ENCODE data around the gene AHSP.
"Not testable (repeated sequence)": the region's sequence is repeated elsewhere in the genome, so short reads cannot be mapped to it uniquely, and the experiment has no call there.

Gene AHSP, protein sequence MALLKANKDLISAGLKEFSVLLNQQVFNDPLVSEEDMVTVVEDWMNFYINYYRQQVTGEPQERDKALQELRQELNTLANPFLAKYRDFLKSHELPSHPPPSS

DNA sequence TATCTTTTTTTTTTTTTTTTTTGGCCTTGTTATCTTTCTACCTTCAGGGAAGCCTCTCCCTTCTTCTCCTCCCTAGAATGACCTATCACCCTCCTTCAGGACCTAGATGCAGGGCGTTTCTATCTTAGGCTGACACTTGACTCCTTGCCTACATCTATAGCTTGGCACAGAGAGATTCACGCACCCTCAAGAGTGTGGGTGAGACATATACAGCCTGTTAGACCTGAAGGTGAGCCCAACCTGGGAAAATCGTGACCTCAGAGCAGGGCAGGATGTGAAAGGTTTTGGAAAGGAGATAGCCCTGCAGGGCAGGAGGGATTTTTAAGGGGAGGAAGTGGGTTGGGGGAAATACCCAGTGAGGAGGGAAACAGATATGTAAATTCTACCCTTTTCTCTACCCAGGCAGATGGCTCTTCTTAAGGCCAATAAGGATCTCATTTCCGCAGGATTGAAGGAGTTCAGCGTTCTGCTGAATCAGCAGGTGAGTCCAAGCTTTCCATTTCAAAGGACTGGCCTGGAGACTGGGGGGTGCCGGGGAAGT is at the start of gene AHSP:
Gene AHSP (plus strand): TSS at position 167 of the 541 bp plus-strand sequence. CDS start 240 bp downstream, at position 407.
- no peak for DNase-seq (ENCODE audit: low read depth in 2 of 2)

DNA sequence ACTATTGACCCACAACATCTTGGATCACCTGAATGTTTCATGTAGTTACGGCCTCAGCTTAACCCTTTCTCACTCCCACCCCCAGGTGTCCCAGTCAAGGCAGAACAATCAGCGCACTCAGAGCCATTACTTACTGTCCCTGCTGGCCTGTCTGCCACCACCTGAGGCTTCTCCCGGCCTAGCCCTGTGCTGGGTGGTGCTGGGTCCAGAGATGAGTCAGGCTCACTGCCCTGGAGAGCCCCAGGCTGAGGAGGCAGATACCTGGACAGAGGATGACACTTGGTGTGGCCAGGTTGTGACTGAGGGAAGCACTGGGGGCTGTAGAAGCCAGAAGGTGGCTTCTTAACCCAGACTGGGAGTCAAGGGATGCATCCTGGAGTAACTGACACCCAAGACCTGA is 48.7 kb upstream of the AHSP start:
- DNase-seq (ENCODE audit: low read depth in 2 of 2), result no peak

GRCh38 chr16:31479751-31480150 is 47.9 kb upstream of the AHSP start:
- no peak for DNase-seq (ENCODE audit: low read depth in 2 of 2)

- no peak for DNase-seq (ENCODE audit: low read depth in 2 of 2)
Measured at GRCh38 chr16:31480851-31481536, 46.7 kb upstream of the AHSP start.

- no peak for DNase-seq (ENCODE audit: low read depth in 2 of 2)
Measured at GRCh38 chr16:31483081-31483480, 44.6 kb upstream of the AHSP start, which contains the start of gene SLC5A2. TSS of gene SLC5A2 (plus strand) at chr16:31483123. CDS start at chr16:31483137, 14 bp downstream.

DNA sequence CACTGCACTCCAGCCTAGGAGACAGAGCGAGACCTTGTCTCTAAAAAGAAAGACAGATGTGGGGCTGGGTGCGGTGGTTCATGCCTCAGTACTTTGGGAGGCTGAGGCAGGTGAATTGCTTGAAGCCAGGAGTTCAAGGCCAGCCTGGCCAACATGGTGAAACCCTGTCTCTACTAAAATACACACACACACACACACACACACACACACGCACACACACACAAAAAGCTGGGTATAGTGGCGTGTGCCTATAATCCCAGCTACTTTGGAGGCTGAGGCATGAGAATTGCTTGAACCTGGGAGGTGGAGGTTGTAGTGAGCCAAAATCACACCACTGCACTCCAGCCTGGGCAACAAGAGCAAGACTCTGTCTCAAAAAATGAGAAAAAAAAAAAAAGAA is 43.7 kb upstream of the AHSP start:
- not testable (repeated sequence) for DNase-seq (ENCODE audit: low read depth in 2 of 2)

DNA sequence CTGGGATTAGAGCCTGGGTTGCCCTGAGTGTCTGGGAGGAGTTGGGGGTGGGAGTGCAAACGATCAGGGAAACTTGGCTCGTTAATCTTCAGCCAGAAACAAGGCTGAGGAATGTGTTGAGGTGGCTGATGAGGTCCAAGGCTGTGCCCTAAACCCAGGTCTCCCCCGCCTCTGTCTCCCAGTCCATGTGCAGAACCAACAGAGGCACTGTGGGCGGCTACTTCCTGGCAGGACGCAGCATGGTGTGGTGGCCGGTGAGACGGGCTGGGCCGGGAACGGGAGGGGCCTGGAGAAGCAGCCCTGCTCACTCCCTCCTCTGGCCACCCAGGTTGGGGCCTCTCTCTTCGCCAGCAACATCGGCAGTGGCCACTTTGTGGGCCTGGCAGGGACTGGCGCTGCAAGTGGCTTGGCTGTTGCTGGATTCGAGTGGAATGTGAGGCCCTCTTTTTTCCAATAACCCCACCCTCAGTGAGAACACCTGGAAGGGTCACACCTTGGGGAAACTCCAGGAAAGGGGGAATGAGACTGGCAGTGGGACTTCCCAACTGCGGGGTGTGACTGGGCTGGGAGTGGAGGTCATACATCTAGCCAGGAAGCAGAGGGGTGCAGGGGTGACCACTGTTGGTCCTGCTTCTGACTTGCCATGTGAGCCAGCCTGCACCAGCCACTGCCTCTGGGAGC is 43.1 kb upstream of the AHSP start:
- DNase-seq (ENCODE audit: low read depth in 2 of 2), result no peak

DNA sequence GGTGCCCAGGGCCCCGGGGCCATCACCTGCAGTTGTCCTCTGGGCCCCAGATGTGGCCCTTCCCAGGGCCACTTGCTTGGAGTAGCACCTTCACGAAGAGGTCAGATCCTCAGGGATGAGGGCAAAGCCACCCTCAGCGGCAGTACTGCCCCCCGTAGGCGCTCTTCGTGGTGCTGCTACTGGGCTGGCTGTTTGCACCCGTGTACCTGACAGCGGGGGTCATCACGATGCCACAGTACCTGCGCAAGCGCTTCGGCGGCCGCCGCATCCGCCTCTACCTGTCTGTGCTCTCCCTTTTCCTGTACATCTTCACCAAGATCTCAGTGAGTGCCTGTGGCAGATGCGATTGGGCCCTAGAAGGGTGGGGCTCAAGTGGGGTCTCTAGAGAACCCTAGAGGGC is 42.1 kb upstream of the AHSP start:
- DNase-seq (ENCODE audit: low read depth in 2 of 2), result no peak

- no peak for DNase-seq (ENCODE audit: low read depth in 2 of 2)
Measured at GRCh38 chr16:31486045-31486444, 41.7 kb upstream of the AHSP start.

DNA sequence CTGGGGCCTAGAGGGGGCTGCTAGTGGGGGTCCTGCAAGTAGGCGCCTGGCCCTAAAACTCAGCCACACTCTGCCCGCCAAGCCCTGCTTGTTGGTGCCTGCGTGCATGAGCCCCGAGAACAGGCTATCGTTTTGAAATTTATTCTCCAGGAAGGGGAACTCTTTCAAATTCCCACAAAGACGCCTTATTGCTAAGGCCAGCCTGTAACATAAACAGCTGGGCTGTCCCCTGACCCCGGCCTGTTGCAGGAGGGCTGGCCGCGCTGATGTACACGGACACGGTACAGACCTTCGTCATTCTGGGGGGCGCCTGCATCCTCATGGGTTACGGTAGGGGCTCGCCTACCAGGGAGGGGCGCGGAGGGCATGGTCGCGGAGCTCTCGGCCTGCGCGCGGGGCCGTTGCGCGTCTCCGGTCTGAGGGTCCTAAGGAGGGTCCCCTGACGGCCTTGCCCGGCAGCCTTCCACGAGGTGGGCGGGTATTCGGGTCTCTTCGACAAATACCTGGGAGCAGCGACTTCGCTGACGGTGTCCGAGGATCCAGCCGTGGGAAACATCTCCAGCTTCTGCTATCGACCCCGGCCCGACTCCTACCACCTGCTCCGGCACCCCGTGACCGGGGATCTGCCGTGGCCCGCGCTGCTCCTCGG is 40.5 kb upstream of the AHSP start:
- no peak for DNase-seq (ENCODE audit: low read depth in 2 of 2)

DNA sequence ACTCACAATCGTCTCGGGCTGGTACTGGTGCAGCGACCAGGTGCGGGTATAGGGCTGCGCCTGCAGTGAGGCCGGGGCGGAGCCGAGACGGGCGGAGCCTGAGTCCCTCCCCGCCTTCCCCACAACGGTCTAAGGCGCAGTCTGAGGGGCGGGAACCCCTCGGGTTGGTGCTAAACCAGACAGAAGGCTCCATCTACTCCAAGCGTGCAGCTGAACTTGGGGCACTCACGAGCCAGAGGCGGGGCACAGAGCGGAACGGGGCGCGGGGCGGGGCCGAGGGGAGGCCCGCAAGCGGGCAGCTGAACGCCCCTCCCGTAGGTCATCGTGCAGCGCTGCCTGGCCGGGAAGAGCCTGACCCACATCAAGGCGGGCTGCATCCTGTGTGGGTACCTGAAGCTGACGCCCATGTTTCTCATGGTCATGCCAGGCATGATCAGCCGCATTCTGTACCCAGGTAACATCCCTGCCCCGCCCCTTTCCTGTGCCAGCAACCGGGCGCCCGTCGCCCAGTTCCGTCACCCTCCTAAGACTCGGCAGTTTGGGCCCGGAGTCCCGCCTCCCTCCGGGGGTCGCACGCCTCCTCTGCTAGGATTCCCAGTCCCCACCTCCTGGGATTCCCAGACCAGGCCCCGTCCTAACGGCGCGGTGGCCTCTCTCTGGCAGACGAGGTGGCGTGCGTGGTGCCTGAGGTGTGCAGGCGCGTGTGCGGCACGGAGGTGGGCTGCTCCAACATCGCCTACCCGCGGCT is 39.8 kb upstream of the AHSP start:
- DNase-seq (ENCODE audit: low read depth in 2 of 2), result no peak

GRCh38 chr16:31488468-31489297 is 39.0 kb upstream of the AHSP start:
- DNase-seq (ENCODE audit: low read depth in 2 of 2), result no peak

- no peak for DNase-seq (ENCODE audit: low read depth in 2 of 2)
Measured at GRCh38 chr16:31489298-31489564, 38.5 kb upstream of the AHSP start.

DNA sequence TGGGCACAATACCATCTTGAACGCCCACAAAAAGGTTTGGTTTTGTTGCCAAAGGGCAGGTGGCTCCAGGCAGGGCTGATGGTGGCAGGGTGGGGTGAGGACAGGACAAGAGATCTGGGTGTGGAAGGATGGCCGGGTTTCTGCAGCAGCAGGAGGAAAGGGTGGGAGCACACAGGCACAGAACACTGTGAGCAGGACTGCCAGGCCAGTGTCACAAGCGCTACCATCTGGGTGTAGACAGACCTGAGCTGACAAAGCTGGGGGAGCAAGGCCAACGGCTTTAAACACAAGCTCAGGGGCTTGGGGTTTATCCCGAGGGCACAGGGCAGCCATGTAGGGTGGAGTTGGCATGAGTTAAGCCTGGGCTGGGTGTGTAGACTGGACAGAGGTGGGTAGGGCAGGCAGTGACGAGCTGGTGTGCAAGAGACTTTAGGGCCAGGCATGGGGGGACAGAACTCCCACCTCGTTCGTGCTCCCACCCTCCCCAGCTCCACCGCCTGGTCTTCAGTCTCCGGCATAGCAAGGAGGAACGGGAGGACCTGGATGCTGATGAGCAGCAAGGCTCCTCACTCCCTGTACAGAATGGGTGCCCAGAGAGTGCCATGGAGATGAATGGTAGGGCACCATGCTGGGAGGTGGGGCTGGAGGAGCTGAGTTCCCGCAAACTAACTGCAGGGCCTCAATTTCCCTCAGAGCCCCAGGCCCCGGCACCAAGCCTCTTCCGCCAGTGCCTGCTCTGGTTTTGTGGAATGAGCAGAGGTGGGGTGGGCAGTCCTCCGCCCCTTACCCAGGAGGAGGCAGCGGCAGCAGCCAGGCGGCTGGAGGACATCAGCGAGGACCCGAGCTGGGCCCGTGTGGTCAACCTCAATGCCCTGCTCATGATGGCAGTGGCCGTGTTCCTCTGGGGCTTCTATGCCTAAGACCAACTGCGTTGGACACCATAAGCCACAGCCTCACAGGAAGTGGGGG is 37.8 kb upstream of the AHSP start:
- no peak for DNase-seq (ENCODE audit: low read depth in 2 of 2)

DNA sequence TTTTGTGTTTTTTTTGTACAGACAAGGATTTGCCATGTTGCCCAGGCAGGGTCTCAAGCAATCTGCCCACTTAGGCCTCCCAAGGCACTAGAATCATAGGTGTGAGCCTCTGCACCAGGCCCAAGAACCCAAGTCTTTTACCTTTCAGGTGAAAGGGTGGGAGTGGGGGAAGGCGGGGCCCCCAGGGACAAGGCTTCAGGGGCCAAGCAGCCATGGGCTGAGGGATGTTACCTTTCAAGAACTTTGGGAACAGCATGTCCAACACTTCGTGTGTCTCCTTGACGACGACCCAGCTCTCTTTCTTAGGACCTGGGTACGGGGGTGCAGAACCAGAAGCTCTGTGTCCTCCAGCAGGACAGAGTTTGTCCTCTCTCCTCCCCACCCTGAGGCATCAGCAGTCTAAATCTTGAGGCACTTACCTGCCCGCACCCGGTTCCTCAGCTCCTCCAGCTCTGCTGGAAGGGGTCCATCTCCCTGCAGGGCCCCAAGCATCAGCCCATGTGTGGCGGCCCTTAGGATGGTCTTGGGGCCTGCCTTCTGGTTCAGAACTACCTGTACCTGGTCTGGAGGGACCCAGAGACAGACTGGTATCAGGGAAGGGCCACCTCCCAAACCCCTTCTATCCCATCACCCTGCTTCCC is 35.8 kb upstream of the AHSP start:
- DNase-seq (ENCODE audit: low read depth in 2 of 2), result no peak

DNA sequence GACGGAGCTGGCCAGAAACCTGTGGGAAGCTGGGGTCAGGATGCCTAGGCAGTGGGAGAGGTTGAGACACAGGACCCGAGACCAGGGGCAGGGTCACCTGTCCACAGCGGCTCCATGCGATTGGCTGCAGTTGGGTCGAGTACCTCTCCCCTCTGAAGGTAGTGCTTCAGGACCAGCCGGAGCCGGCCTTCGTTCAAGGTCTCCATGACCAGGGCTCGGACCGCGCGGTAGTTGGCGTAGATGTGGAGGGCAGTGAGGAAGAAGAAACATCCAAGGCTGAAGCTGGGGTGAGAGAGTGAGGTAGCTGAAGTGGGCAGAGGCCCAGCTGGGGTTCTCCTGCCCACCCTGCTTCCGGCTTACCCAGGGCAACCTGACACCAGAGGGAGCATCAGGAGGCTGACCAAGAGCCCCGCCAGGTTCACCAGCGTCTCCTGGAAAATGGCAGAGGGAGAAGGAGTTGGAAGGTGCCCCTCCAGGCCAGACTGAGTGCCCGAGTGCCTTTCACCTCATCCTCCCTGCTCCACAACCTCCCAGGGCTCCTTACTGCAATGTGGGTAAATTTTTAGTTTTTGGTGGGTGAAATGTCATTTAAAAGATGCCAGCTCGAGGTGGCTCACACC is 34.1 kb upstream of the AHSP start:
- DNase-seq (ENCODE audit: low read depth in 2 of 2), result no peak

GRCh38 chr16:31496670-31497069 is 31.0 kb upstream of the AHSP start:
- DNase-seq (ENCODE audit: low read depth in 2 of 2), result no peak

GRCh38 chr16:31498493-31498892 is 29.2 kb upstream of the AHSP start:
- DNase-seq (ENCODE audit: low read depth in 2 of 2), result no peak

GRCh38 chr16:31499928-31500327 is 27.8 kb upstream of the AHSP start:
- DNase-seq (ENCODE audit: low read depth in 2 of 2), result no peak

Data from fibroblast of skin of left quadriceps (primary cell).